Activated naive CD8-positive, alpha-beta T cell treated with anti-CD3 and anti-CD28 coated beads, Interleukin-2, amount 10 ng/mL, durations not matched to agents 7 days and 5 days (primary cell): ENCODE measurements around the gene FOXN3. TPM values are rescaled to one million over a fixed set of nuclear protein-coding genes. Genes with fewer than 3 reads are reported as not detected.
"Not testable (repeated sequence)": the region's sequence is repeated elsewhere in the genome, so short reads cannot be mapped to it uniquely, and the experiment has no call there.

ENCODE experiments used
- ATAC-seq: fragments of 150-1000 bp; cut with Tn5 transposase; one replicate; pipeline ENCODE4 v1.10.0; 2021; ENCODE audit warnings: low read depth, moderate library complexity
- POLR2A ChIA-PET: fragments of 350-600 bp; sonication (Branson Sonifier 250); formaldehyde crosslinking; loops from one replicate; lab custom pipeline; 2021; ENCODE audit warnings: antibody characterized with exemption; lab: Charles Lee
- DNase-seq: peaks from one replicate; pipeline ENCODE4 v3.0.0; 2021
- H3K27ac Mint-ChIP-seq: one replicate; pipeline ENCODE4 v1.8.0; 2022; ENCODE audit warnings: mild to moderate bottlenecking, mixed read lengths
- H3K27me3 Mint-ChIP-seq: one replicate; pipeline ENCODE4 v1.8.0; 2022; ENCODE audit warnings: mild to moderate bottlenecking, moderate library complexity, mixed read lengths
- H3K36me3 Mint-ChIP-seq: one replicate; pipeline ENCODE4 v1.8.0; 2021; ENCODE audit warnings: mild to moderate bottlenecking, mixed read lengths
- H3K4me1 Mint-ChIP-seq: one replicate; pipeline ENCODE4 v1.8.0; 2021; ENCODE audit warnings: mixed read lengths
- H3K4me3 Mint-ChIP-seq: one replicate; pipeline ENCODE4 v1.8.0; 2022; ENCODE audit warnings: mild to moderate bottlenecking, moderate library complexity, mixed read lengths
- H3K9me3 Mint-ChIP-seq: one replicate; pipeline ENCODE4 v1.8.0; 2021; ENCODE audit warnings: mixed read lengths
- total RNA-seq, 2 experiments: library from RNA; stranded (reverse); gene quantifications; one replicate each; pipeline ENCODE4 v1.2.3, GENCODE V29; 2021

FOXN3 gene
- total RNA-seq, 2 experiments from 2014 or later, result 101 to 102 TPM

GRCh38 chr14:89158701-89159100, 258.3 kb downstream of the FOXN3 start:
- Mint-ChIP-seq H3K27ac (no peak overlapping the region), H3K4me3 (no peak overlapping the region), H3K9me3 (no peaks in the 10 kb centered on the region), H3K27me3 (no peaks in the 10 kb centered on the region), H3K4me1 (no peaks in the 10 kb centered on the region), H3K36me3 (peaks cover 18% of the 10 kb centered on the region)
- ATAC-seq (no peak), DNase-seq (no peak)
- POLR2A ChIA-PET, result no interaction called here

- POLR2A ChIA-PET, result not testable (repeated sequence)
These were observed 258.9 kb downstream of the FOXN3 start for GRCh38 chr14:89158104-89158503.

GRCh38 chr14:89155491-89155890, 261.5 kb downstream of the FOXN3 start:
- Mint-ChIP-seq H3K4me1 (no peaks in the 10 kb centered on the region), H3K9me3 (peaks cover 8% of the 10 kb centered on the region), H3K27me3 (peaks cover under 1% of the 10 kb centered on the region), H3K27ac (no peak overlapping the region), H3K4me3 (no peak overlapping the region), H3K36me3 (peaks cover 16% of the 10 kb centered on the region)
- DNase-seq (no peak), ATAC-seq (no peak)
- POLR2A ChIA-PET, result no interaction called here

More at GRCh38 chr14:89158104-89158503, 258.9 kb downstream of the FOXN3 start:
- H3K27ac Mint-ChIP-seq, H3K27me3 Mint-ChIP-seq, DNase-seq, ATAC-seq, H3K4me1 Mint-ChIP-seq, H3K9me3 Mint-ChIP-seq, H3K4me3 Mint-ChIP-seq: not testable (repeated sequence)
- H3K36me3 Mint-ChIP-seq, result peaks cover 18% of the 10 kb centered on the region

GRCh38 chr14:89151693-89152092, 265.3 kb downstream of the FOXN3 start:
- H3K27ac Mint-ChIP-seq, result not testable (repeated sequence)

GRCh38 chr14:89146274-89146673, 270.8 kb downstream of the FOXN3 start:
- Mint-ChIP-seq H3K36me3 (no peaks in the 10 kb centered on the region), H3K9me3 (no peaks in the 10 kb centered on the region), H3K27ac (no peak overlapping the region), H3K27me3 (peaks cover 4% of the 10 kb centered on the region), H3K4me1 (no peaks in the 10 kb centered on the region), H3K4me3 (no peak overlapping the region)
- ATAC-seq (no peak), DNase-seq (no peak)
- POLR2A ChIA-PET, result no interaction called here

More at GRCh38 chr14:89151693-89152092, 265.3 kb downstream of the FOXN3 start:
- H3K4me3 Mint-ChIP-seq, H3K4me1 Mint-ChIP-seq, H3K27me3 Mint-ChIP-seq, H3K9me3 Mint-ChIP-seq, DNase-seq, POLR2A ChIA-PET, ATAC-seq: not testable (repeated sequence)
- peaks cover 14% of the 10 kb centered on the region for H3K36me3 Mint-ChIP-seq

- Mint-ChIP-seq H3K4me3 (no peak overlapping the region), H3K36me3 (no peaks in the 10 kb centered on the region), H3K4me1 (no peaks in the 10 kb centered on the region), H3K9me3 (no peaks in the 10 kb centered on the region), H3K27me3 (no peaks in the 10 kb centered on the region), H3K27ac (no peak overlapping the region)
- DNase-seq (no peak), ATAC-seq (no peak)
- POLR2A ChIA-PET, result no interaction called here
These were observed 272.4 kb downstream of the FOXN3 start for GRCh38 chr14:89144642-89145041.

- no peak overlapping the region for H3K4me3 Mint-ChIP-seq
- H3K27ac Mint-ChIP-seq, result no peak overlapping the region
- no peaks in the 10 kb centered on the region for H3K27me3 Mint-ChIP-seq
- no peaks in the 10 kb centered on the region for H3K36me3 Mint-ChIP-seq
- no peaks in the 10 kb centered on the region for H3K9me3 Mint-ChIP-seq
- no peak for ATAC-seq
- POLR2A ChIA-PET, result no interaction called here
- no peak for DNase-seq
- no peaks in the 10 kb centered on the region for H3K4me1 Mint-ChIP-seq
These were observed 273.0 kb downstream of the FOXN3 start for GRCh38 chr14:89144066-89144465.

GRCh38 chr14:89143595-89143994, 273.4 kb downstream of the FOXN3 start:
- no peak overlapping the region for H3K27ac Mint-ChIP-seq
- H3K27me3 Mint-ChIP-seq, result no peaks in the 10 kb centered on the region
- POLR2A ChIA-PET, result no interaction called here
- H3K4me1 Mint-ChIP-seq, result no peaks in the 10 kb centered on the region
- no peaks in the 10 kb centered on the region for H3K9me3 Mint-ChIP-seq
- DNase-seq (no peak), ATAC-seq (no peak)
- H3K4me3 Mint-ChIP-seq, result no peak overlapping the region
- no peaks in the 10 kb centered on the region for H3K36me3 Mint-ChIP-seq

GRCh38 chr14:89142366-89142765, 274.7 kb downstream of the FOXN3 start:
- no peaks in the 10 kb centered on the region for H3K36me3 Mint-ChIP-seq
- peaks cover 2% of the 10 kb centered on the region for H3K27me3 Mint-ChIP-seq
- H3K27ac Mint-ChIP-seq, result no peak overlapping the region
- H3K4me3 Mint-ChIP-seq, result no peak overlapping the region
- POLR2A ChIA-PET, result no interaction called here
- DNase-seq (no peak), ATAC-seq (no peak)
- H3K4me1 Mint-ChIP-seq, result no peaks in the 10 kb centered on the region
- H3K9me3 Mint-ChIP-seq, result no peaks in the 10 kb centered on the region

- DNase-seq, result no peak
- ATAC-seq, result no peak
- no peak overlapping the region for H3K4me3 Mint-ChIP-seq
- peaks cover 2% of the 10 kb centered on the region for H3K27me3 Mint-ChIP-seq
- H3K27ac Mint-ChIP-seq, result no peak overlapping the region
- POLR2A ChIA-PET, result no interaction called here
- H3K36me3 Mint-ChIP-seq, result no peaks in the 10 kb centered on the region
- no peaks in the 10 kb centered on the region for H3K4me1 Mint-ChIP-seq
- H3K9me3 Mint-ChIP-seq, result peaks cover 3% of the 10 kb centered on the region
These were observed 275.2 kb downstream of the FOXN3 start for GRCh38 chr14:89141862-89142261.

- H3K36me3 Mint-ChIP-seq, result peaks cover 1% of the 10 kb centered on the region
- H3K4me1 Mint-ChIP-seq, result no peaks in the 10 kb centered on the region
- ATAC-seq (no peak), DNase-seq (no peak)
- POLR2A ChIA-PET, result no interaction called here
- no peak overlapping the region for H3K4me3 Mint-ChIP-seq
- H3K9me3 Mint-ChIP-seq, result peaks cover 8% of the 10 kb centered on the region
- H3K27ac Mint-ChIP-seq, result no peak overlapping the region
- H3K27me3 Mint-ChIP-seq, result peaks cover 2% of the 10 kb centered on the region
These were observed 276.7 kb downstream of the FOXN3 start for GRCh38 chr14:89140326-89140725.

- DNase-seq (no peak), ATAC-seq (no peak)
- Mint-ChIP-seq H3K27ac (no peak overlapping the region), H3K36me3 (peaks cover 3% of the 10 kb centered on the region), H3K4me3 (no peak overlapping the region), H3K4me1 (no peaks in the 10 kb centered on the region), H3K27me3 (peaks cover 2% of the 10 kb centered on the region), H3K9me3 (peaks cover 10% of the 10 kb centered on the region)
- POLR2A ChIA-PET, result no interaction called here
These were observed 277.4 kb downstream of the FOXN3 start for GRCh38 chr14:89139404-89140247.

GRCh38 chr14:89138846-89139245, 278.2 kb downstream of the FOXN3 start:
- Mint-ChIP-seq H3K4me1 (no peaks in the 10 kb centered on the region), H3K9me3 (peaks cover 10% of the 10 kb centered on the region), H3K4me3 (no peak overlapping the region), H3K27ac (no peak overlapping the region), H3K36me3 (peaks cover 3% of the 10 kb centered on the region), H3K27me3 (peaks cover 2% of the 10 kb centered on the region)
- DNase-seq (no peak), ATAC-seq (no peak)
- POLR2A ChIA-PET, result no interaction called here

GRCh38 chr14:89137526-89138163, 279.4 kb downstream of the FOXN3 start:
- H3K27ac Mint-ChIP-seq, result no peak overlapping the region
- no peak overlapping the region for H3K4me3 Mint-ChIP-seq
- peaks cover 12% of the 10 kb centered on the region for H3K9me3 Mint-ChIP-seq
- peaks cover 2% of the 10 kb centered on the region for H3K27me3 Mint-ChIP-seq
- POLR2A ChIA-PET, result no interaction called here
- ATAC-seq (no peak), DNase-seq (no peak)
- no peaks in the 10 kb centered on the region for H3K4me1 Mint-ChIP-seq
- H3K36me3 Mint-ChIP-seq, result peaks cover 3% of the 10 kb centered on the region
